ENCODE data around the gene SLC50A1. TPM values are rescaled to one million over a fixed set of nuclear protein-coding genes. Genes with fewer than 3 reads are reported as not detected.

SLC50A1 gene
- total and polyA plus RNA-seq, 2 experiments from 2014 or later, result 88.6 to 111 TPM

- no peak for DNase-seq (ENCODE audit: low spot score)
- Histone ChIP-seq H3K9me2 (replicated peaks; ENCODE audit: insufficient read depth) (no peaks in the 10 kb centered on the region), H3K27ac (peak overlapping the region; percentile 97)
These were observed 10.9 kb upstream of the SLC50A1 start for GRCh38 chr1:155124503-155125463.

DNA sequence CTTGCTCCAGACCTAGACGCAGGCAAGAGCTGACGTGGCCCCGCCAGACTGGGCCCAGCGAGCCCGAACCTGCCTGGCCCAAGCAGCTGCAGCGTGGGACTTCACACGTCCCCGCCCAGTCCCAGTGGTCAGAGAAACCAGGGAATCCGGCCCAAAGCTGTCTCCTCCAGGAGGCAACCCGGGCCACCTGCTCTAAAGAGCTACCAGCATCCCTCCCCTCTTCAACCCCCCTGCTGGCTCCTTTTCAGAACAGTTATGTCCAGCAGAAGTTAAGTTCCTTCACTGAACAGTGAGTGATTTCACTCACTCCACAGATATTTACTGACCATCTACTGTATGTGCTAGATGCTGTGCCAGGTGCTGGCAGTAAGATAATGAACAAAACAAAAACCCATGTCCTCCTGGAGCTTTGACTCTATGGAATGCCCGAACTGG is 10.1 kb upstream of the SLC50A1 start:
- Histone ChIP-seq H3K27me3 (no peaks in the 10 kb centered on the region), H3K9me3 (ENCODE audit: low read depth) (no peaks in the 10 kb centered on the region), H3K4me1 (ENCODE audit: insufficient read depth) (peaks cover 36% of the 10 kb centered on the region), H4K20me1 (ENCODE audit: insufficient read depth, poor library complexity, severe bottlenecking) (no peaks in the 10 kb centered on the region), H3K79me2 (peaks cover 25% of the 10 kb centered on the region), H3K4me3 (no peak overlapping the region), H3K9me2 (replicated peaks; ENCODE audit: insufficient read depth) (no peaks in the 10 kb centered on the region), H3K4me2 (peak overlapping the region; percentile 98), H3K27ac (peak overlapping the region; percentile 97), H3K36me3 (replicated peaks; ENCODE audit: insufficient read depth, low read depth) (no peaks in the 10 kb centered on the region), H2AFZ (no peak overlapping the region)
- WGBS (ENCODE audit: low lambda C conversion rate, missing lambda C conversion rate), result 55% methylated on average over 11 of the region's 11 CpGs
- no peak for DNase-seq (ENCODE audit: low spot score)
- no peak for TF ChIP-seq EZH2phosphoT487 (IDR thresholded peaks at IDR 0.05; ENCODE audit: low read depth, severe bottlenecking, unreplicated experiment)
- TF ChIP-seq, protein P1, sequence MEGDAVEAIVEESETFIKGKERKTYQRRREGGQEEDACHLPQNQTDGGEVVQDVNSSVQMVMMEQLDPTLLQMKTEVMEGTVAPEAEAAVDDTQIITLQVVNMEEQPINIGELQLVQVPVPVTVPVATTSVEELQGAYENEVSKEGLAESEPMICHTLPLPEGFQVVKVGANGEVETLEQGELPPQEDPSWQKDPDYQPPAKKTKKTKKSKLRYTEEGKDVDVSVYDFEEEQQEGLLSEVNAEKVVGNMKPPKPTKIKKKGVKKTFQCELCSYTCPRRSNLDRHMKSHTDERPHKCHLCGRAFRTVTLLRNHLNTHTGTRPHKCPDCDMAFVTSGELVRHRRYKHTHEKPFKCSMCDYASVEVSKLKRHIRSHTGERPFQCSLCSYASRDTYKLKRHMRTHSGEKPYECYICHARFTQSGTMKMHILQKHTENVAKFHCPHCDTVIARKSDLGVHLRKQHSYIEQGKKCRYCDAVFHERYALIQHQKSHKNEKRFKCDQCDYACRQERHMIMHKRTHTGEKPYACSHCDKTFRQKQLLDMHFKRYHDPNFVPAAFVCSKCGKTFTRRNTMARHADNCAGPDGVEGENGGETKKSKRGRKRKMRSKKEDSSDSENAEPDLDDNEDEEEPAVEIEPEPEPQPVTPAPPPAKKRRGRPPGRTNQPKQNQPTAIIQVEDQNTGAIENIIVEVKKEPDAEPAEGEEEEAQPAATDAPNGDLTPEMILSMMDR (IDR thresholded peaks at IDR 0.05; ENCODE audit: poor library complexity), result no peak
- no peak for TF ChIP-seq EZH2 (IDR thresholded peaks at IDR 0.05; ENCODE audit: borderline replicate concordance)

More at GRCh38 chr1:155124503-155125463, 10.9 kb upstream of the SLC50A1 start:
- peak overlapping the region; percentile 98 for H3K4me2 ChIP-seq
- H3K4me1 ChIP-seq (ENCODE audit: insufficient read depth), result peaks cover 41% of the 10 kb centered on the region
- TF ChIP-seq, protein P1 (IDR thresholded peaks at IDR 0.05; ENCODE audit: poor library complexity), result no peak
- TF ChIP-seq EZH2 (IDR thresholded peaks at IDR 0.05; ENCODE audit: borderline replicate concordance), result no peak
- no peak overlapping the region for H3K4me3 ChIP-seq
- H2AFZ ChIP-seq, result no peak overlapping the region
- no peaks in the 10 kb centered on the region for H3K27me3 ChIP-seq
- H3K79me2 ChIP-seq, result peaks cover 20% of the 10 kb centered on the region
- no peaks in the 10 kb centered on the region for H3K36me3 ChIP-seq (replicated peaks; ENCODE audit: insufficient read depth, low read depth)
- no peaks in the 10 kb centered on the region for H4K20me1 ChIP-seq (ENCODE audit: insufficient read depth, poor library complexity, severe bottlenecking)
- H3K9me3 ChIP-seq (ENCODE audit: low read depth), result no peaks in the 10 kb centered on the region
- 72% methylated on average over 16 of the region's 16 CpGs for WGBS (ENCODE audit: low lambda C conversion rate, missing lambda C conversion rate)

DNA sequence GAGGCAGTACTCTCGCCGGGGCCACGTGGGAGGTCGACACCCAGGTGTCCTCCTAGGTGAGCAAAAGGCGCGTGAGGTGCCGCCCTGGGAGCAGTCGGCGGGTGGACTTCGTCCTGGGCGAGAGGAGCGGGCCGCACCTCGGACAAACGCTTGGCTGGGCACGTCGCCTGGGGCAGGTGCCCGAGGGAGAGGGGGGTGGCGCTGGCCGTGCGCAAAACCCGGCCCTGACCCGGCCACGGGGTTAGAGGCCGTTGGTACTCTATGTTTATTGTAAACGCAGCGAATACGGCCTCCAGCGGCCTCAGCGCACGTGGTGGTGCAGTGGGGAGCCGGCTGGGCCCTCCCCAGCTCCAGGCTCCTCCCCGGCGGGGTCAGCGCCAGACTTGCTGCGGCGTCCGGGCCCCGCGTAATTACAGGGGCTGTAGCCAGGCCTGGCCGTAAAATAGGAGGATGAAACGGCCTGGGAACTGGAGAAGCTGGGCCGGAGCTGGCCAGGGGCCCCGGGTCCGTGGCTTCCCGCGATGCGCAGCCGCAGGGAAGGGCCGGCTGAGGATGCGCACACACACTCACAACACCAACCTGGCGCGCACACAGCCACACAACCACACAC is 9.6 kb upstream of the SLC50A1 start:
- Histone ChIP-seq H3K4me3 (no peak overlapping the region), H3K4me1 (ENCODE audit: insufficient read depth) (peaks cover 32% of the 10 kb centered on the region), H3K27ac (peak overlapping the region; percentile 97), H2AFZ (peak overlapping the region; percentile 2), H3K9me3 (ENCODE audit: low read depth) (no peaks in the 10 kb centered on the region), H3K9me2 (replicated peaks; ENCODE audit: insufficient read depth) (no peaks in the 10 kb centered on the region), H4K20me1 (ENCODE audit: insufficient read depth, poor library complexity, severe bottlenecking) (no peaks in the 10 kb centered on the region), H3K36me3 (replicated peaks; ENCODE audit: insufficient read depth, low read depth) (no peaks in the 10 kb centered on the region), H3K79me2 (peaks cover 30% of the 10 kb centered on the region), H3K27me3 (no peaks in the 10 kb centered on the region), H3K4me2 (peak overlapping the region; percentile 98)
- peak; percentile 84 for DNase-seq (ENCODE audit: low spot score)
- 7% methylated on average over 42 of the region's 53 CpGs for WGBS (ENCODE audit: low lambda C conversion rate, missing lambda C conversion rate)
- TF ChIP-seq, protein P1 (IDR thresholded peaks at IDR 0.05; ENCODE audit: poor library complexity), result no peak
- TF ChIP-seq EZH2phosphoT487 (IDR thresholded peaks at IDR 0.05; ENCODE audit: low read depth, severe bottlenecking, unreplicated experiment) (no peak), EZH2 (IDR thresholded peaks at IDR 0.05; ENCODE audit: borderline replicate concordance) (peak; percentile 2)
